Fibroblast of mammary gland (primary cell): Measurements from ENCODE around the gene VPS4A.

Source experiments
- DNase-seq: peaks from one replicate; pipeline ENCODE4 v3.0.0-alpha.2; 2010; ENCODE audit warnings: low read depth
- H3K4me3 ChIP-seq: 2 replicates; pipeline ENCODE4 v1.5.1; 2011; ENCODE audit warnings: low read depth, mild to moderate bottlenecking, low read length, moderate library complexity; ENCODE audit not compliant: control insufficient read depth
- CTCF ChIP-seq: conservative IDR thresholded peaks from 2 replicates; pipeline ENCODE4 v1.5.1; 2011; ENCODE audit warnings: low read depth, low read length, inconsistent platforms; ENCODE audit not compliant: control insufficient read depth, insufficient read depth

Gene VPS4A

GRCh38 chr16:69307091-69307490 is 4.1 kb upstream of the VPS4A start:
- DNase-seq = no peak
- no peak overlapping the region for H3K4me3 ChIP-seq
- no peak for TF ChIP-seq CTCF

GRCh38 chr16:69307856-69308255 is 3.3 kb upstream of the VPS4A start:
- DNase-seq = no peak
- no peak overlapping the region for H3K4me3 ChIP-seq
- TF ChIP-seq CTCF = no peak

- no peak for DNase-seq
- TF ChIP-seq CTCF = no peak
- H3K4me3 ChIP-seq = no peak overlapping the region
Observed at GRCh38 chr16:69309316-69309715, 1.8 kb upstream of the VPS4A start.

GRCh38 chr16:69311533-69312387 is 610 bp downstream of the VPS4A start:
- no peak for DNase-seq
- H3K4me3 ChIP-seq = peak overlapping the region; percentile 88
- TF ChIP-seq CTCF = peak; percentile 0

GRCh38 chr16:69313469-69313868 is 2.3 kb downstream of the VPS4A start:
- TF ChIP-seq CTCF = no peak
- DNase-seq = no peak
- H3K4me3 ChIP-seq = no peak overlapping the region

- no peak for DNase-seq
- H3K4me3 ChIP-seq = no peak overlapping the region
- no peak for TF ChIP-seq CTCF
Observed at GRCh38 chr16:69314534-69314933, 3.4 kb downstream of the VPS4A start.
